C4-2B (cell line): ENCODE results near the gene DSG3.

ENCODE experiments used
- ZFX ChIP-seq: fragments of 450-650 bp; IDR thresholded peaks from 2 replicates; pipeline ENCODE4 v1.6.1; 2017
- TF ChIP-seq, protein P1 (sequence below): fragments of 450-650 bp; conservative IDR thresholded peaks from 2 replicates; pipeline ENCODE4 v1.5.1; 2017; ENCODE audit warnings: mild to moderate bottlenecking

GRCh38 chr18:31491586-31491985, 44.0 kb downstream of the DSG3 start:
- TF ChIP-seq, protein P1, sequence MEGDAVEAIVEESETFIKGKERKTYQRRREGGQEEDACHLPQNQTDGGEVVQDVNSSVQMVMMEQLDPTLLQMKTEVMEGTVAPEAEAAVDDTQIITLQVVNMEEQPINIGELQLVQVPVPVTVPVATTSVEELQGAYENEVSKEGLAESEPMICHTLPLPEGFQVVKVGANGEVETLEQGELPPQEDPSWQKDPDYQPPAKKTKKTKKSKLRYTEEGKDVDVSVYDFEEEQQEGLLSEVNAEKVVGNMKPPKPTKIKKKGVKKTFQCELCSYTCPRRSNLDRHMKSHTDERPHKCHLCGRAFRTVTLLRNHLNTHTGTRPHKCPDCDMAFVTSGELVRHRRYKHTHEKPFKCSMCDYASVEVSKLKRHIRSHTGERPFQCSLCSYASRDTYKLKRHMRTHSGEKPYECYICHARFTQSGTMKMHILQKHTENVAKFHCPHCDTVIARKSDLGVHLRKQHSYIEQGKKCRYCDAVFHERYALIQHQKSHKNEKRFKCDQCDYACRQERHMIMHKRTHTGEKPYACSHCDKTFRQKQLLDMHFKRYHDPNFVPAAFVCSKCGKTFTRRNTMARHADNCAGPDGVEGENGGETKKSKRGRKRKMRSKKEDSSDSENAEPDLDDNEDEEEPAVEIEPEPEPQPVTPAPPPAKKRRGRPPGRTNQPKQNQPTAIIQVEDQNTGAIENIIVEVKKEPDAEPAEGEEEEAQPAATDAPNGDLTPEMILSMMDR, result no peak
- no peak for TF ChIP-seq ZFX
